ENCODE results near the gene CLEC10A.

Gene CLEC10A

DNA sequence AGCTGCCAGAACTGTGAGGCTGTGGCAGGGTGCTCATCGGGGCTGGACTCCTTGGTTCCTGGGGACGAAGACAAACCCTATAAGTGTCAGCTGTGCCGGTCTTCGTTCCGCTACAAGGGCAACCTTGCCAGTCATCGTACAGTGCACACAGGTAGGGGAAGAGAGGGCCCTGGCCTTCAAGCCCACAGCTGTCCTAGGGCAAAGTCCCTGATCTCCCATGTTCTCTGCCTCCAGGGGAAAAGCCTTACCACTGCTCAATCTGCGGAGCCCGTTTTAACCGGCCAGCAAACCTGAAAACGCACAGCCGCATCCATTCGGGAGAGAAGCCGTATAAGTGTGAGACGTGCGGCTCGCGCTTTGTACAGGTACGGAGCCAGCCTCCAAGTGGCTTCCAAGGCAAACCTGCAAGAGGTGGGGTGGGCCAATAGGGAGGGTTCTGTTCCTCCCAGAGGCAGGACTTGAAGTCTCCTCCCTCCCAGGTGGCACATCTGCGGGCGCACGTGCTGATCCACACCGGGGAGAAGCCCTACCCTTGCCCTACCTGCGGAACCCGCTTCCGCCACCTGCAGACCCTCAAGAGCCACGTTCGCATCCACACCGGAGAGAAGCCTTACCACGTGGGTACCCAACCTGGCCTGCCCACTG, 53.5 kb downstream of the CLEC10A start:
- Histone ChIP-seq H3F3A (ENCODE audit: insufficient read depth) (no peaks in the 10 kb centered on the region), H3K4me2 (ENCODE audit: low read depth, low read length, poor library complexity, severe bottlenecking) (no peak overlapping the region), H3K36me3 (ENCODE audit: low read length) (no peaks in the 10 kb centered on the region), H3K4me3 (ENCODE audit: insufficient read depth, low read length, poor library complexity, severe bottlenecking) (no peak overlapping the region), H3K79me2 (ENCODE audit: insufficient read depth, low read length) (no peaks in the 10 kb centered on the region), H3K9ac (ENCODE audit: low read length) (no peak overlapping the region), H3K27ac (ENCODE audit: low read depth, low read length) (no peak overlapping the region), H4K20me1 (ENCODE audit: low read depth, low read length) (no peaks in the 10 kb centered on the region), H3K9me3 (ENCODE audit: insufficient read depth, low read length) (no peaks in the 10 kb centered on the region), H2AFZ (ENCODE audit: low read depth, low read length, severe bottlenecking) (no peak overlapping the region), H3K27me3 (ENCODE audit: low read length) (no peaks in the 10 kb centered on the region), H3K9me2 (replicated peaks; ENCODE audit: insufficient read depth, low read length) (no peaks in the 10 kb centered on the region)
- TF ChIP-seq, protein P1, sequence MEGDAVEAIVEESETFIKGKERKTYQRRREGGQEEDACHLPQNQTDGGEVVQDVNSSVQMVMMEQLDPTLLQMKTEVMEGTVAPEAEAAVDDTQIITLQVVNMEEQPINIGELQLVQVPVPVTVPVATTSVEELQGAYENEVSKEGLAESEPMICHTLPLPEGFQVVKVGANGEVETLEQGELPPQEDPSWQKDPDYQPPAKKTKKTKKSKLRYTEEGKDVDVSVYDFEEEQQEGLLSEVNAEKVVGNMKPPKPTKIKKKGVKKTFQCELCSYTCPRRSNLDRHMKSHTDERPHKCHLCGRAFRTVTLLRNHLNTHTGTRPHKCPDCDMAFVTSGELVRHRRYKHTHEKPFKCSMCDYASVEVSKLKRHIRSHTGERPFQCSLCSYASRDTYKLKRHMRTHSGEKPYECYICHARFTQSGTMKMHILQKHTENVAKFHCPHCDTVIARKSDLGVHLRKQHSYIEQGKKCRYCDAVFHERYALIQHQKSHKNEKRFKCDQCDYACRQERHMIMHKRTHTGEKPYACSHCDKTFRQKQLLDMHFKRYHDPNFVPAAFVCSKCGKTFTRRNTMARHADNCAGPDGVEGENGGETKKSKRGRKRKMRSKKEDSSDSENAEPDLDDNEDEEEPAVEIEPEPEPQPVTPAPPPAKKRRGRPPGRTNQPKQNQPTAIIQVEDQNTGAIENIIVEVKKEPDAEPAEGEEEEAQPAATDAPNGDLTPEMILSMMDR (IDR thresholded peaks at IDR 0.05; ENCODE audit: insufficient read depth, low read length, poor library complexity, severe bottlenecking): no peak
- no peak for TF ChIP-seq EZH2phosphoT487 (conservative IDR thresholded peaks at IDR 0.05; ENCODE audit: low read length)

DNA sequence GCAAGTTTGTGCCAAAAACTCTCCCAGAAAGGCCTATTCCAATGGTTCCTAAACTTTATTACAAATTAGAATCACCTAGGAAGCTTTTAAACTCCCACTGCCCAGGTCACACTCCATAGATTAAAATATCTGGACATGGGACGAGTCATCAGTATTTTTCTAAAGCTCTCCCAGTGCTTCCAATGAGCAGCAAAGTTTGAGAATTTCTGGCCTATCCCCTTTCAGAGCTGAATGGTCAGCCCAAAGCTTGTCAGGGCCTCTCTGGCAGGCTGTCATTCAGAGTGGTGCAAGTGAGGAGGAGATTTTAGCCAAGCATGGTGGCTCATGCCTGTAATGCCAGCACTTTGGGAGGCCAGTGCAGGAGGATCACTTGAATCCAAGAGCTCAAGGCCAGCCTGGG, 54.8 kb downstream of the CLEC10A start:
- H4K20me1 ChIP-seq (ENCODE audit: low read depth, low read length): no peaks in the 10 kb centered on the region
- no peaks in the 10 kb centered on the region for H3F3A ChIP-seq (ENCODE audit: insufficient read depth)
- no peak overlapping the region for H3K9ac ChIP-seq (ENCODE audit: low read length)
- H3K79me2 ChIP-seq (ENCODE audit: insufficient read depth, low read length): no peaks in the 10 kb centered on the region
- no peak overlapping the region for H3K27ac ChIP-seq (ENCODE audit: low read depth, low read length)
- no peak overlapping the region for H3K4me3 ChIP-seq (ENCODE audit: insufficient read depth, low read length, poor library complexity, severe bottlenecking)
- no peaks in the 10 kb centered on the region for H3K36me3 ChIP-seq (ENCODE audit: low read length)
- H3K27me3 ChIP-seq (ENCODE audit: low read length): no peaks in the 10 kb centered on the region
- no peak overlapping the region for H3K4me2 ChIP-seq (ENCODE audit: low read depth, low read length, poor library complexity, severe bottlenecking)
- TF ChIP-seq EZH2phosphoT487 (conservative IDR thresholded peaks at IDR 0.05; ENCODE audit: low read length): no peak
- TF ChIP-seq, protein P1 (IDR thresholded peaks at IDR 0.05; ENCODE audit: insufficient read depth, low read length, poor library complexity, severe bottlenecking): no peak
- no peak overlapping the region for H2AFZ ChIP-seq (ENCODE audit: low read depth, low read length, severe bottlenecking)
- no peaks in the 10 kb centered on the region for H3K9me3 ChIP-seq (ENCODE audit: insufficient read depth, low read length)
- H3K9me2 ChIP-seq (replicated peaks; ENCODE audit: insufficient read depth, low read length): no peaks in the 10 kb centered on the region
